ENCODE measurements around the gene PLXNB3. TPM values are rescaled to one million over a fixed set of nuclear protein-coding genes. Genes with fewer than 3 reads are reported as not detected.

PLXNB3 gene
- total and polyA plus RNA-seq, 2 of the 13 experiments (the other 11 are each of a cell fraction or from before 2014, with no cell fraction given), result 3.0 to 6.9 TPM

GRCh38 chrX:153794018-153794896 lies 30.2 kb downstream of the PLXNB3 start, which contains the start of the genes IDH3G and SSR4 (continued):
- TF ChIP-seq FOXO4 (CRISPR knock-in tag; conservative IDR thresholded peaks at IDR 0.05) (no peak), HNRNPLL (IDR thresholded peaks at IDR 0.05; ENCODE audit: low read depth, low read length, poor library complexity, severe bottlenecking) (no peak), CHD2 (IDR thresholded peaks at IDR 0.05; ENCODE audit: low read depth, low read length) (peak; percentile 96), KMT2A (CRISPR knock-in tag; IDR thresholded peaks at IDR 0.05) (no peak; the same call in 1 of the 2 replicates), ZBED4 (CRISPR knock-in tag; IDR thresholded peaks at IDR 0.05; ENCODE audit: borderline replicate concordance) (no peak), DDIT3 (CRISPR knock-in tag; IDR thresholded peaks at IDR 0.05) (no peak), NCOR1 (IDR thresholded peaks at IDR 0.05; ENCODE audit: borderline replicate concordance, low read length) (no peak), MBNL3 (CRISPR knock-in tag; conservative IDR thresholded peaks at IDR 0.05) (no peak), ZNF607 (CRISPR knock-in tag; IDR thresholded peaks at IDR 0.05; ENCODE audit: borderline replicate concordance) (no peak), FIP1L1 (IDR thresholded peaks at IDR 0.05; ENCODE audit: borderline replicate concordance, insufficient read depth, low read depth, low read length) (no peak), ZBTB26 (CRISPR knock-in tag; IDR thresholded peaks at IDR 0.05; ENCODE audit: borderline replicate concordance) (no peak; the same call in 1 of the 2 replicates), ZNF766 (CRISPR knock-in tag; IDR thresholded peaks at IDR 0.05; ENCODE audit: borderline replicate concordance) (no peak; the same call in 1 of the 2 replicates), ZNF432 (CRISPR knock-in tag; IDR thresholded peaks at IDR 0.05; ENCODE audit: borderline replicate concordance) (no peak), U2AF2 (IDR thresholded peaks at IDR 0.05; ENCODE audit: low read depth, low read length) (no peak), BATF2 (CRISPR knock-in tag; IDR thresholded peaks at IDR 0.05) (peak; percentile 45; the same call in 1 of the 2 replicates)
- TF ChIP-seq, protein P1, sequence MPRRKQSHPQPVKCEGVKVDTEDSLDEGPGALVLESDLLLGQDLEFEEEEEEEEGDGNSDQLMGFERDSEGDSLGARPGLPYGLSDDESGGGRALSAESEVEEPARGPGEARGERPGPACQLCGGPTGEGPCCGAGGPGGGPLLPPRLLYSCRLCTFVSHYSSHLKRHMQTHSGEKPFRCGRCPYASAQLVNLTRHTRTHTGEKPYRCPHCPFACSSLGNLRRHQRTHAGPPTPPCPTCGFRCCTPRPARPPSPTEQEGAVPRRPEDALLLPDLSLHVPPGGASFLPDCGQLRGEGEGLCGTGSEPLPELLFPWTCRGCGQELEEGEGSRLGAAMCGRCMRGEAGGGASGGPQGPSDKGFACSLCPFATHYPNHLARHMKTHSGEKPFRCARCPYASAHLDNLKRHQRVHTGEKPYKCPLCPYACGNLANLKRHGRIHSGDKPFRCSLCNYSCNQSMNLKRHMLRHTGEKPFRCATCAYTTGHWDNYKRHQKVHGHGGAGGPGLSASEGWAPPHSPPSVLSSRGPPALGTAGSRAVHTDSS (CRISPR knock-in tag; conservative IDR thresholded peaks at IDR 0.05), result no peak
- TF ChIP-seq, protein P2, sequence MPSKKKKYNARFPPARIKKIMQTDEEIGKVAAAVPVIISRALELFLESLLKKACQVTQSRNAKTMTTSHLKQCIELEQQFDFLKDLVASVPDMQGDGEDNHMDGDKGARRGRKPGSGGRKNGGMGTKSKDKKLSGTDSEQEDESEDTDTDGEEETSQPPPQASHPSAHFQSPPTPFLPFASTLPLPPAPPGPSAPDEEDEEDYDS (CRISPR knock-in tag; IDR thresholded peaks at IDR 0.05), result peak; percentile 83

Measured in HepG2 (cell line).